Cardiac muscle cell (in vitro differentiated cells and primary cell): ENCODE measurements around the gene ABTB2. TPM values are rescaled to one million over a fixed set of nuclear protein-coding genes. Genes with fewer than 3 reads are reported as not detected.

Experiments used
- DNase-seq, 2 donors: peaks; one replicate each; pipeline versions ENCODE4 v3.0.0 to v3.0.0-alpha.2; 2010 to 2017; ENCODE audit warnings: low read depth in 1 of 2, low spot score in 1 of 2
- H3K27ac ChIP-seq: fragments of 200-600 bp; sonication (generic); 2 replicates; pipeline ENCODE4 v1.5.1; 2016
- H3K27me3 ChIP-seq: fragments of 200-600 bp; sonication (generic); 2 replicates; pipeline ENCODE4 v1.6.0; 2016; ENCODE audit warnings: control low read depth
- H3K36me3 ChIP-seq: fragments of 200-600 bp; sonication (generic); 2 replicates; pipeline ENCODE4 v1.5.1; 2016; ENCODE audit warnings: control low read depth
- H3K4me1 ChIP-seq: fragments of 200-600 bp; sonication (generic); 2 replicates; pipeline ENCODE4 v1.8.1; 2017; ENCODE audit warnings: low read depth, mild to moderate bottlenecking, mixed run types
- H3K4me3 ChIP-seq: fragments of 200-600 bp; sonication (generic); 2 replicates; pipeline ENCODE4 v1.5.1; 2016; ENCODE audit warnings: mild to moderate bottlenecking
- H3K9me3 ChIP-seq: fragments of 200-600 bp; sonication (generic); 2 replicates; pipeline ENCODE4 v1.5.1; 2017; ENCODE audit warnings: low read depth, mild to moderate bottlenecking, control low read depth
- CTCF ChIP-seq: IDR thresholded peaks from 2 replicates; pipeline ENCODE4 v1.5.1; 2012; ENCODE audit warnings: low read depth, mild to moderate bottlenecking, low read length
- polyA plus RNA-seq: library from polyadenylated mRNA; unstranded; fragments of >200 nt; fragmentation: Nextera tagmentation; extraction: Ambion mirVana; gene quantifications from 2 replicates; pipeline ENCODE4 v1.2.1, GENCODE V29; 2016
- total RNA-seq: library from RNA; depleted of rRNA; stranded (reverse); fragments of >200 nt; gene quantifications from 2 replicates; pipeline ENCODE4 v1.2.3, GENCODE V29; 2016

Gene ABTB2
- total and polyA plus RNA-seq, 2 experiments from 2014 or later = 29.0 to 61.3 TPM

DNA sequence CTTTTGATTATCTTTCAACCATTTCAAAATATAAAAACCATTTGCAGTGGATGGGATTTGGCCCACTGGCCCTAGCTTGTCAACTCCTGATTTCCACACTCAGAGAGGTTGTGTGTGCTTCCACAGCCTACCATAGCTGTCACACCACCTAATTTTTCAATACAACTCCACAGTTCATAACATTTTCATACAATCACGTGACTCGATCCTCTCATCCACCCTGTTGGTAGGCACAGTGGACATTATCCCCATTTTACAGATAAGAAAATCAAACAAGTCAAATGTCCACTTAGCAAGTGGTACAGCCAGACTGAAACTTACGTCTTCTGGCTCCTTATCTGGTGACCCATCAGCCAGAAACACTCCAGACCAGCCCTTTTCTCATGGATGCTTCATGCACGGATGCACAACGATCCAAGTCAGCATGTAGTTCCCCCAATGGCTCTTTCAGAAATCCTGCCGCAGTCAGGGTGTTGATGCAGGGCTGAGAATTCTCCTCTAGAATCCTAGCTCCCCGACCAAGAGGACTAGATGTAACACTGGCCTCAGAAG, 88.0 kb downstream of the ABTB2 start:
- DNase-seq = no peak
- peak overlapping the region; percentile 34 for H3K27ac ChIP-seq
- no peaks in the 10 kb centered on the region for H3K27me3 ChIP-seq
- no peak for TF ChIP-seq CTCF
- no peak overlapping the region for H3K4me3 ChIP-seq
- H3K36me3 ChIP-seq = no peaks in the 10 kb centered on the region
- H3K9me3 ChIP-seq = no peaks in the 10 kb centered on the region
- H3K4me1 ChIP-seq = peaks cover 13% of the 10 kb centered on the region

GRCh38 chr11:34268906-34269430, 88.8 kb downstream of the ABTB2 start:
- DNase-seq = no peak
- H3K9me3 ChIP-seq = no peaks in the 10 kb centered on the region
- peaks cover 10% of the 10 kb centered on the region for H3K4me1 ChIP-seq
- H3K4me3 ChIP-seq = no peak overlapping the region
- H3K36me3 ChIP-seq = no peaks in the 10 kb centered on the region
- H3K27me3 ChIP-seq = no peaks in the 10 kb centered on the region
- H3K27ac ChIP-seq = peak overlapping the region; percentile 34
- TF ChIP-seq CTCF = no peak

DNA sequence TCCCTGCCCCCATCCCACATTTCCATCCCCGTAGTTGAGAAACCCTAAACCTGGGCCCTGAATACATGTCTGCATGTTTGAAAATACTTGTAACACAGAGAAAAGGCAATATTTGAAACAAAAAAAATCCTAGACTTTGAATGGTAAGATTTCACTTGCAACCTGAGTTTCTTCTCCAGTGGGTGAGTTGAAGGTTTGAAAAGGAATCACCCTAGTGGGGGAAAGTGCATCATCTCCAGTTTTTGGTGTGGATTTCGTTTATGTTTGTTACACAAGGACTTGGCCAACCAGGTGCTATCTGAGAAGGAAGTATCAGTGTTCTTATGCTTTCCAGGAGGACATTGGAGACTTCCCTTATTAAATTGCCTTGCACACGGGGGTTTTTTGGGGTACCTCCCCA, 90.4 kb downstream of the ABTB2 start:
- Histone ChIP-seq H3K4me3 (no peak overlapping the region), H3K27me3 (no peaks in the 10 kb centered on the region), H3K9me3 (no peaks in the 10 kb centered on the region), H3K36me3 (no peaks in the 10 kb centered on the region), H3K4me1 (peaks cover 25% of the 10 kb centered on the region), H3K27ac (no peak overlapping the region)
- DNase-seq = no peak
- TF ChIP-seq CTCF = no peak

DNA sequence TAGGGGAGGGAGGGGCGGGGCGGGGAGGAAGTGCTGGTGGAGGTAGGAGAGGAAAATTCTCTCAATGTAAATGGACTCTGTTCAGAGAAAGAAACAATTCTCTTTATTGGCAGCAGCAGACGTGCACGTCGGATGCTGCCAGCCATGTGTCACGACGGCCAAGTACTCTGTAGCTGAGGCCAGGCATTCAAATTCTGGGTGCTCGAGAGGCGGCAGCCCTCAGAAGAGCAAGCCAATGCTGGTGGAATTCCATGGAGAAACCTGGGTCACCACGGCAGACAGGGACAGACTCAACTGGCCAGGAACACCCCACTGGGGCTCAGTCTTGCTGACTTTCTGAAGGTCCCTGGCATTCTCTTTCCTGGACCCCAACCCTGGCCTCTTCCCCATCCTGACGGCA, 90.8 kb downstream of the ABTB2 start:
- Histone ChIP-seq H3K27me3 (no peaks in the 10 kb centered on the region), H3K4me1 (peaks cover 25% of the 10 kb centered on the region), H3K4me3 (no peak overlapping the region), H3K36me3 (no peaks in the 10 kb centered on the region), H3K9me3 (no peaks in the 10 kb centered on the region), H3K27ac (no peak overlapping the region)
- TF ChIP-seq CTCF = no peak
- DNase-seq = peak in 1 of 2 donors; percentile 48

GRCh38 chr11:34266090-34266912, 91.5 kb downstream of the ABTB2 start:
- TF ChIP-seq CTCF = no peak
- no peaks in the 10 kb centered on the region for H3K9me3 ChIP-seq
- peak in 1 of 2 donors; percentile 97 for DNase-seq
- no peak overlapping the region for H3K4me3 ChIP-seq
- H3K36me3 ChIP-seq = no peaks in the 10 kb centered on the region
- H3K27ac ChIP-seq = no peak overlapping the region
- no peaks in the 10 kb centered on the region for H3K27me3 ChIP-seq
- H3K4me1 ChIP-seq = peaks cover 25% of the 10 kb centered on the region
